NCI-H774 (cell line): ENCODE data around the gene HAND2.
A peak's percentile ranks its signal among the peaks of the same experiment; 100 is the strongest.

Experiments
- DNase-seq: peaks from one replicate; lab custom pipeline; 2025; lab: John Stamatoyannopoulos, UW

Gene HAND2

DNA sequence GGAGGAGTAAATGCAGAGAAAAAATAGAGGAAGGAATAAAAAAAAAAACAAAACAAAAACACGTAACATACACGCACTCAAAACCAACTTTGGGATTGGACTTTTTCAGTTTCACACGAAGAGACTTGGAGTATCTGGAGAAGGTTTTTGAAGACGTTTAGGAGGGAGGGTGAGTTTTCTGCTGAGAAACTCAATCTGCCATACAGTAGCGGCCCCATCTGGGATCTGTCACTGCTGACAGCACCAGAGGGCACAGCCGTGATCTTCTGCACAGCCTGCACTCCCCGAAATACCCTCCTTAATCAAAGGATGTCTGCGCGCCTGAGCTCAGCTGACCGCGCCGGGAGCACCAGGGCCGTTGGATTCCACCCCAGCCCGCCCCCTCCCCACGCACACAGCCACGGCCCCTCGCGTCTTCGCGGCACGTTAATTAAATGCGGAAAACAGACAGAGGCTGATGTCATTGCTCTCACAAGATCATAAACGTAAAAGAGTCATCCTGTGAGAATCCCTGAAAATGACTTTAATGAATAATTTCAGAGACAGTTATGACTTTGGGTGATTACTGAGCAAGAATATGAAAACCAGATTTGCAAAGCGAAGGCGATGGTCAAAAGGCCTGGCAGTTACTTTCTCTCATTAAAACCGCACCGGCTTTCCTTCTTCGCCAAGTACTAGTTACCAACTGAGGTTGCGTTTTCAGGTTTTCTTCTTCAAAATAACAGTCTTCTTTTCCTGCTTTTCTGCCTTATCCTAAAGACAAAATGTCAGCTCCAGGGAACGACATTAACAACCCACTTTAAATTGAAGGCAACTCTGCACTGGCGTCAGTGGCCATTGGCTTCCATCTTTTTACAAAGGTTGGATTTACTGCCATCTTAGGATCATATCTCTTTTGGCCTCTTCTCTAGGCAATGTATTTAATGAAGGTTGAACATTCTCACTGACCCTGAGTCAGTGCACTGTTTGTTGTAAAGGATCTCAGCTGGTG, 10.6 kb downstream of the HAND2 start:
- no peak for DNase-seq

GRCh38 chr4:173518425-173519102, 11.5 kb downstream of the HAND2 start:
- no peak for DNase-seq

- DNase-seq, result no peak
Measured at GRCh38 chr4:173517781-173518424, 12.1 kb downstream of the HAND2 start.

GRCh38 chr4:173516621-173517524, 13.2 kb downstream of the HAND2 start:
- DNase-seq, result no peak

GRCh38 chr4:173515458-173515857, 14.6 kb downstream of the HAND2 start:
- no peak for DNase-seq

GRCh38 chr4:173514641-173515217, 15.3 kb downstream of the HAND2 start:
- DNase-seq, result no peak

- DNase-seq, result no peak
Measured at GRCh38 chr4:173513651-173514050, 16.4 kb downstream of the HAND2 start.

- DNase-seq, result no peak
Measured at GRCh38 chr4:173511787-173512361, 18.2 kb downstream of the HAND2 start.

- DNase-seq, result no peak
Measured at GRCh38 chr4:173509036-173510001, 20.7 kb downstream of the HAND2 start.

- DNase-seq, result no peak
Measured at GRCh38 chr4:173508386-173509035, 21.5 kb downstream of the HAND2 start.

DNA sequence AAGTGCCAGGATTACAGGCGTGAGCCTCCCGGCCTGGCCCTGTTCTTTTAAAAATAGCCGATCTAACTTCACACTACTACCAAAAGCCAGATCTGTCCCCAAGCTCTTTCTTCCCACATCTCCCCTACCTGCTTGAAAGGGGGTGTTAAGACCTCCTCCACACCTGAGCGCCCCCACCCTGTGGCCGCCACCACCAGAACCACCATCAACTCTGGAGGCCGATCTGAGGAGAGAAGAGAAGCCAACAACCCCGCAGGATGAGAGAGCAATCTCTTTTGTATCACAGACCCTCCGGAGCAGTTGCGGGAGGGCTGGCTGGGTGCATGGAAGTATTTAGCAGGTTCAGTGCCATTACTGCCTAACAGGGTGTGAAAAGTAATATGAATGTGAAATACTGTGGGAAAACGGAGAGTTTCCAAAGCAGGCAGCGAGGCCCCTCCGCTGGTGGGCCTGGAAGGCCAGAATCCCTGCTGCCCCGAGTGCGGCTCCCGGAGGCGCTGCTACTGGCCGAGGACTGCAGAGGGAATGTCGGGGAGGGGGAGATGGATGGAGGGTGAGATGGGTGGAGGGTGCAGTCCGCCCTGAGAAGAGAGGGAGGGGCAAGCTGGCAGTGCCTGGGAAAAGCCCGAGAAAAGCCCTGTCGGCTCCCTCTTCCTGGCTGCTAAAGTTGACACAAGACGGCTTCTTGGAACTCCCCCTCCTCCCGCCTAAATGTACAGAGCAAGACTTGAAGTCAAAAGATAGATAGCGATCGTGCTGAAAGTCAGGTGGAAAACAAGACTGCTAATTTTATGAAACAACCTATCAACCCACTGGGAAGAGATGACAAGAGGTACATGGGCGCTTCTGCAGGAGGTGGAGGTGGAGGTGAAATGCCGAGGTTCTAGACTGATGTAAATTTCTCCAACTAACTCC, 22.3 kb downstream of the HAND2 start:
- DNase-seq, result no peak

GRCh38 chr4:173506597-173507211, 23.3 kb downstream of the HAND2 start:
- DNase-seq, result no peak

- peak; percentile 25 for DNase-seq
Measured at GRCh38 chr4:173505924-173506518, 24.0 kb downstream of the HAND2 start.

DNA sequence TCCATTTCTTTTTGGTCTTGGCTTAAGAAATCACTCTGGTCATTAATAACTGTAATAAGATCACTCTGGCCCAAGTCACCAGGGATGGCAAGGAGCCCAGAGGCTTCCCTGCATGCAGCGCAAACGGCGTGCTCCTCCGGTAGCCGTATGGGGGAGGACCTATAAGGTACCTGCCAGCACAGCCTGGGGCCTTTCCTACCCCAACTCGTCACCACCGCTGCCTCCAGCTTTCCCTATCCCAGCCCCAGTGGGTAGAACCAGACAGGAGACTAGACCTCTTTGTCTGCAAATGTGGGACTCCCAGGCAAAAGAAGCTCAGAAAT, 25.9 kb downstream of the HAND2 start:
- no peak for DNase-seq

GRCh38 chr4:173503330-173504180, 26.5 kb downstream of the HAND2 start:
- no peak for DNase-seq

DNA sequence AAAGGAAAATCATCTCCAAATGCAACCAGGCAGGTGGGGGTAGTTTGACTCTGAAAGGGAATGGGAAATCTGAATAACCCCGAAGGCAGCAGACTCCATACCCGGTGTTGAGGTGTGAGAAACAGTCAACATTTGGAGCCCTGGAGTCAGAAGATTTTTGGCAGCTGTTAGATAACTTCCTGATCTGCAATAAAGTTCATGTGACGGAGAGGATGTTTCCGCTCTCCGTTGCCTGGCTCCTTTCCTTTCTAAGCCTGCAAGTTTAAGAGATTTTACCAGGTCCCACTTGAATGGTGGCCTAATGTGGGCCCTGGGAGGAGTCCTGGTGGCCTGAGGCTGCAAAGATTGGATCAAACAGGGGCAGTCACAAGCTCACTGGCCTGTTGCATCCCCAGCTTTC, 27.7 kb downstream of the HAND2 start:
- no peak for DNase-seq
